HG02852 (cell line): Measurements from ENCODE around the gene KRTAP10-9.
"Not testable (repeated sequence)": the region's sequence is repeated elsewhere in the genome, so short reads cannot be mapped to it uniquely, and the experiment has no call there.

Source experiments
- ATAC-seq: cut with Tn5 transposase; IDR thresholded peaks from one replicate; pipeline ENCODE4 v1.9.1; 2021; ENCODE audit warnings: mild to moderate bottlenecking, moderate library complexity; ENCODE audit not compliant: unreplicated experiment

Gene KRTAP10-9

GRCh38 chr21:44594406-44594916 lies 32.4 kb upstream of the KRTAP10-9 start:
- no peak for ATAC-seq

- ATAC-seq: no peak
These were observed 31.4 kb upstream of the KRTAP10-9 start for GRCh38 chr21:44595524-44595923.

- no peak for ATAC-seq
These were observed 30.7 kb upstream of the KRTAP10-9 start for GRCh38 chr21:44596068-44596725.

DNA sequence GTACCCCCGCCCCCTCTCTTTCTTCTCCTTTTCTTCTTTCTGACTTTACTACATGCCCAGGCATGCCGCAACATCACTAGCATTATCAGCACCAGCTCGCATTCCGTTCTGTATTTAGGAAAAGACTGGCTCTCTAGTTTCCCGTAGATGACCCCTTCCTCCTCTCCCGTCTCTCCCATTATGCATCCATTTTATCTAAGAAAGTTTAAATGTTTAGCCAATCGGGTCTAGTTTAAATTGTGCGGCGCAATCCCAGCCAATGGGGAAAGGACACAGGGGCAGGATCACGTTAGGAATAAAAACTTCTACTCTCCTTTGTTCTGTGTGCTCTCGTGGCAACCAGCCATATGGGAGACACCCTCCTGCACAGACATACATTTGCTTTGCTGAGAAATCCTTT lies 28.8 kb upstream of the KRTAP10-9 start:
- ATAC-seq: no peak

DNA sequence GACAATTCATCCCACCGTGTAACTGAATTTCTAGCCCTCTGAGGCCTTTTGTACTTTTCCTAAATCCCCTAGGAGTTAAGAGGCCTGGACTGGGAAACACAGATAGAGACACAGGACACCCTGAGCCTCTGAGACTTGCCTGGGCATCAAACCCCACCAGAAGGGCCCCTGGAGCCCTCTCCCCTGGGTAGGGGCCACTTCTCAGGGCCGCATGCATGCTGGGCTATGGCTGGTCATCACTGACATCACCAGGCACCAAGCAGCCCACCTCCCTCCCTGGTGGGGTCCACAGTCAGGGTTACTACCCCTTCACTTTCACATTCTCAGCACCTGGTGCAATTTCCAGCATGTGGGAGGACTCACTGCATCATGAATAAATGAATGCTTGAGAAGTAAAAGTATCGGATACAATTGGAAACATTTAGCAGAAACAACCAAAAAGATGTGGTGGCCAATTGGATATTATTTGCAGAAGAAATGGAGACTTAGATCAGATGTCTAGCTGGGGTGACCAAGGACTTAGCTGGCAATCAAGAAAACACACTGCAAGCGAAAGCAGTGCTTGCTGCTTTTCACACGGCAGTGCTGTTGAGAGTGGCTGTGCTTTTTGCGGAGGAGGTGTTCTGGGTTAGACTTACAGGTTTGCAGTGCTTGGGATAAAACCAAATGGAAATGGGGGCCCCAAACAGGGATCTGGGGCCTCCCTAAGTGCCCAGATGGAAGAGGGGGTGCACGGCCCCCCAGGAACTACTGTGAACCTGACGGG lies 27.4 kb upstream of the KRTAP10-9 start:
- no peak for ATAC-seq

GRCh38 chr21:44600118-44600978 lies 26.5 kb upstream of the KRTAP10-9 start, which contains the start of gene KRTAP10-7:
KRTAP10-7 (plus strand) TSS chr21:44600597; CDS start chr21:44600622, 25 bp downstream.
- not testable (repeated sequence) for ATAC-seq

- not testable (repeated sequence) for ATAC-seq
These were observed 25.8 kb upstream of the KRTAP10-9 start for GRCh38 chr21:44601091-44601490.

DNA sequence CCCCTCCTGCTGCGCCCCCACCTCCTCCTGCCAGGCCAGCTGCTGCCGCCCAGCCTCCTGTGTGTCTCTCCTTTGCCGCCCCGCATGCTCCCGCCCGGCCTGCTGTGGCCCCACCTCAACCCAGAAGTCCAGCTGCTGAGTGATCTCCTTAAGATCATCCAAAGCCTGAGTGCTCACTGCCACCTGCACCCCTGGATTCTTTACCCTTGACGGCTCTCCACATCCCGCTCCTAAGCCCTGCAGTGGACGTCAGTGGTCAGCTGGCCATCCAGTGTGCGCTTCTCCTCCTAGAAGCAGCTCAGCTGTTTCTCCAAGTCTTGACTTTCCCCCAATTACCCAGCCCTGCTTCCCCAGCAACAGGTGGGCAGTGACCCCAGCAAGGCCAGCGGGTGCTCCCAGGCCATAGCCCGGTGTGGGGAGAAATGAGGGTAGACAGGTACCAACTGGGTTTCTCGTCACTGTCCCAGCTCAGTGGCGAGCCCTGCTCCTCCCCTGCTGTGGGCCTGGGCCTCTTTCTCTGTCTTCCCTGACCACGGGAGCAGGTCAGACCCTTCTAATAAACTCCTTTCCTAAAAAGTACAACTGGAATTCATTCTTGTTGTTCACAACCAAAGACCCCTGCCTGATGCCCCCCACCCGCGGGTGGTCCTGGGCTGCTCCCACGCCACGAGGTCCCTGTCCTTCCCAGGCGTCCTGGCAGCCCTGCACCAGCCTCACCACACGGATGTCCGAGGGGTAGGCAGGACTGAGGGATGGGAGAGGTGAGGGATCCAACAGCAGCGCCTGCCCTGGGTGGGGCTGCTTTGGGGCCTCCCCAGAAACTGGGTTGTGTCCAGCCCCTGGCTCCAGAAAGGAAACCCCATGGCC lies 25.1 kb upstream of the KRTAP10-9 start:
- no peak for ATAC-seq

DNA sequence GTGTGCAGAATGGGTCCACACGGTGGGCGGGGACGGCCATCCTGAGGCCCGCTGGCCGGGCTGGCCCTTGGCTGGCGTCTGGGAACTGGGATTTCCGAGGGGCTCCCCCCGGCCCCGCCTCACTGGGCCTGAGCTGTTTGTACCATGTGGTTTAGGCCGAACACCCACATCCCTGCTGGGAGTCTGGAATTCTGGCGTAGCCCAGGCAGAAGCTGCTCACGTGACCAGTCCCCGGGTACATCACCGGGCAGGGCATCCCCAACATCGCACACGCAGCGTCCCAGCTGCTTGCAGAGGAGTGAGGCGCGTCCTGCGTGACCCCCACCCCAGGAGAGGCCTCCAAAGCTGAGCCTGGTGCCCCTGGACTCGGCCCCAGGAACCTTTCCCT lies 24.4 kb upstream of the KRTAP10-9 start:
- no peak for ATAC-seq

GRCh38 chr21:44603109-44603875 lies 23.6 kb upstream of the KRTAP10-9 start:
- ATAC-seq: no peak

- no peak for ATAC-seq
These were observed 23.0 kb upstream of the KRTAP10-9 start for GRCh38 chr21:44603911-44604310.

GRCh38 chr21:44606495-44606894 lies 20.4 kb upstream of the KRTAP10-9 start:
- no peak for ATAC-seq

GRCh38 chr21:44609193-44609592 lies 17.7 kb upstream of the KRTAP10-9 start:
- ATAC-seq: no peak

- ATAC-seq: not testable (repeated sequence)
These were observed 16.6 kb upstream of the KRTAP10-9 start for GRCh38 chr21:44610157-44610843.

DNA sequence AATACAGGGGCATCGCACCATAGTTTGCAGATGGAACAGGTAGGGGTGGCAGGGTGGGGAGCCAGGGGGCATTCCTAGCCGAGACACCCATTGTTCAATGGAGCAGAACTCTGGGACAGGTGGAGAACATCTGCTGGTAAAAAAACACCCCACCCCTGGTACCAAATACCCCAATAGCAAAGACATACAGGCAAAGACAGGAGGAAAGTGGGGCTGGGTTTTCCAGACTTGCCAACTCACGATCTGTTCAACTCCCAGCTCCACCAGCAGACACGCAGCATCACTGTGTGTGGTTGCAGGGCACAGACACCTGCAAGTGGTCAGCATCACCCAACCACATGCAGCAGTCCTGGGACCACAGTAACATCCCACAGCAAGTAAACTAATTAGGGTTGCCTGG lies 15.3 kb upstream of the KRTAP10-9 start:
- no peak for ATAC-seq

DNA sequence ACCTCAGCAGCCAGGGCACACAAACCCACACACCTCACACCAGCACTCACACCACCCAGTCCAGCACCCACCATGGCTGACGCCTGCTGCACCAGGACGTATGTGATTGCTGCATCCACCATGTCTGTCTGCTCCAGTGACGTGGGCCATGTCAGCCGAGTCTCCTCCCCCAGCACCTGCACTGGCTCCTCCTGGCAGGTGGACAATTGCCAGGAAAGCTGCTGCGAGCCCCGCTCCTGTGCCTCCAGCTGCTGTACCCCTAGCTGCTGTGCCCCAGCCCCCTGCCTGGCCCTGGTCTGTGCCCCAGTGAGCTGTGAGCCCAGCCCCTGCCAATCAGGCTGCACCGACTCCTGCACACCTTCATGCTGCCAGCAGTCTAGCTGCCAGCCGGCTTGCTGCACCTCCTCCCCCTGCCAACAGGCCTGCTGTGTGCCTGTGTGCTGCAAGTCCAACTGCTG lies 14.8 kb upstream of the KRTAP10-9 start, which contains the start of gene KRTAP10-8:
TSS of gene KRTAP10-8 (plus strand) at position 51 of the 458 bp plus-strand sequence. CDS start at position 73, 22 bp downstream.
- ATAC-seq: no peak

GRCh38 chr21:44612669-44613229 lies 14.1 kb upstream of the KRTAP10-9 start:
- ATAC-seq: no peak
